Measurements from ENCODE around the gene RASL11B. TPM values are rescaled to one million over a fixed set of nuclear protein-coding genes. Genes with fewer than 3 reads are reported as not detected.
A peak's percentile ranks its signal among the peaks of the same experiment; 100 is the strongest.

The RASL11B gene
- total and polyA plus RNA-seq, 9 of the 15 experiments (the other 6 are each of a cell fraction or from before 2014, with no cell fraction given): 0.24 to 1.5 (median 0.53) TPM

DNA sequence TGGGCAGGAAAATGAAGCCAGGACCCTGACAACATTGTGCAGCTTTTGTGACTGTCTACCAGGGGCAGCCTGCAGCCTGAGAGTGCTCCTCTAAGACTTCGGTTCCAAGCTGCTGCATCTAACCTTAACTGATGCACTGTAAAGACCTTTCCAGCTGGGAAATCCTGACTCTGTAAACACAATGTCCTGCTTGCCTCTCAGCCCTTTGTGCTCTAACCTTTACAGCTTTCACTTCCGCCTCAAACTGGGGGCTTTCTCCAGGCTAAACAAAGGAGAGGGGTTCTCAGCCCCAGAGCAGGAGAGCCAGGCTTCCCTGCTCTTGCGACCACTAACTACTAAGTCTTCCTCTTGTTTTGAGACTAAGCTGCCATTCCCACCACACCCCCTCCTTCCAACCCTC lies 19.3 kb upstream of the RASL11B start (continued):
- TF ChIP-seq ZNF584 (CRISPR knock-in tag; IDR thresholded peaks at IDR 0.05; ENCODE audit: low read depth) (no peak), NFIX (CRISPR knock-in tag; IDR thresholded peaks at IDR 0.05; ENCODE audit: low read depth) (no peak)

DNA sequence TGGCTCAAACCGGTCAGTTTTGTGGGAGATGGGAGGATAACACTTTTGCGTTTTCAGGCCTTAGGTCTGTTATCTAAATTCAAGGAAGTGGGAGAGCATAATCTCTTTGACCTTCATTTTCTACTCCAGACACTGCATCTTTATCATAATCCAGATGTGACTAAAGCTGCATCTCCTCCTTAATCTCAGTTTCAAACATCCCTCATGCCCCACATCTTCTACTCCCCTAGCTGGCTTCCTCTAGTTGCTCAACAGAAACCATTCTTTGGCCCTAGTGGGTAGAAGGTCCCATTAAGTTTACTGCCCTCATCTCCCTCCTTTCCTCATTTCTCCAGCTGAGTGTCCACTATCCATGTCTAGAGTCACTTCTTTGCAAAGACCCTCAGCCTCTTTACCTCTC lies 18.8 kb upstream of the RASL11B start:
- Histone ChIP-seq H3K79me2 (ENCODE audit: control insufficient read depth, insufficient read depth, low read length) (no peaks in the 10 kb centered on the region), H2AFZ (ENCODE audit: low read depth, low read length) (no peak overlapping the region), H3K27me3 (ENCODE audit: control insufficient read depth in 2 of 2, insufficient read depth in 2 of 2, low read length in 2 of 2) (peaks cover 9 to 36% of the 10 kb centered on the region in 2 experiments; a peak in 4 of 5 replicates), H3K4me1 (replicated peaks in 1 of 2; ENCODE audit: control insufficient read depth in 2 of 2, insufficient read depth in 2 of 2, low read length in 2 of 2) (no peaks in the 10 kb centered on the region; a peak in 1 of 5 replicates), H3K27ac (ENCODE audit: extremely low read depth, low read depth, low read length) (no peak overlapping the region), H3K9ac (ENCODE audit: insufficient read depth in 1 of 2, low read depth in 2 of 2, low read length in 2 of 2) (no peak overlapping the region), H3K36me3 (ENCODE audit: control insufficient read depth, insufficient read depth, low read length) (no peaks in the 10 kb centered on the region), H3K4me2 (ENCODE audit: insufficient read depth, low read length) (no peak overlapping the region), H4K20me1 (replicated peaks; ENCODE audit: control insufficient read depth, insufficient read depth, low read length) (no peaks in the 10 kb centered on the region), H3K4me3 (no peak overlapping the region), H3K9me3 (replicated peaks; ENCODE audit: control insufficient read depth, insufficient read depth, low read depth, low read length) (no peaks in the 10 kb centered on the region), H3K9me1 (ENCODE audit: control insufficient read depth, insufficient read depth, low read length) (no peaks in the 10 kb centered on the region)
- intact Hi-C loops (cut with micrococcal nuclease): no loop called here
- 0% methylated on average over 2 of the region's 2 CpGs for WGBS (ENCODE audit: insufficient coverage, low coverage, missing lambda C conversion rate)
- CTCF ChIA-PET (ENCODE audit: low intra/inter-chr PET ratio): no interaction called here
- TF ChIP-seq GATAD2A (IDR thresholded peaks at IDR 0.05) (no peak), RFX7 (CRISPR knock-in tag; IDR thresholded peaks at IDR 0.05) (no peak), CBFA2T3 (IDR thresholded peaks at IDR 0.05) (peak; percentile 42; the same call in 1 of the 2 replicates), TRIM24 (IDR thresholded peaks at IDR 0.05) (no peak), PURB (CRISPR knock-in tag; IDR thresholded peaks at IDR 0.05; ENCODE audit: low read depth) (no peak), PCBP1 (IDR thresholded peaks at IDR 0.05; ENCODE audit: low read depth, low read length, poor library complexity, severe bottlenecking) (no peak), EZH2 (IDR thresholded peaks at IDR 0.05; ENCODE audit: borderline replicate concordance, low read depth, low read length) (no peak), ESRRA (IDR thresholded peaks at IDR 0.05; ENCODE audit: borderline replicate concordance, low read depth) (peak; percentile 13; the same call in 1 of the 2 replicates), RCOR1 (IDR thresholded peaks at IDR 0.05; ENCODE audit: borderline replicate concordance in 1 of 2, low read depth in 2 of 2, low read length in 2 of 2) (0 out of 4 replicates have a peak, but pooled peaks of 1 of the 2 experiments have one; percentile 10)
- TF ChIP-seq, protein P1, sequence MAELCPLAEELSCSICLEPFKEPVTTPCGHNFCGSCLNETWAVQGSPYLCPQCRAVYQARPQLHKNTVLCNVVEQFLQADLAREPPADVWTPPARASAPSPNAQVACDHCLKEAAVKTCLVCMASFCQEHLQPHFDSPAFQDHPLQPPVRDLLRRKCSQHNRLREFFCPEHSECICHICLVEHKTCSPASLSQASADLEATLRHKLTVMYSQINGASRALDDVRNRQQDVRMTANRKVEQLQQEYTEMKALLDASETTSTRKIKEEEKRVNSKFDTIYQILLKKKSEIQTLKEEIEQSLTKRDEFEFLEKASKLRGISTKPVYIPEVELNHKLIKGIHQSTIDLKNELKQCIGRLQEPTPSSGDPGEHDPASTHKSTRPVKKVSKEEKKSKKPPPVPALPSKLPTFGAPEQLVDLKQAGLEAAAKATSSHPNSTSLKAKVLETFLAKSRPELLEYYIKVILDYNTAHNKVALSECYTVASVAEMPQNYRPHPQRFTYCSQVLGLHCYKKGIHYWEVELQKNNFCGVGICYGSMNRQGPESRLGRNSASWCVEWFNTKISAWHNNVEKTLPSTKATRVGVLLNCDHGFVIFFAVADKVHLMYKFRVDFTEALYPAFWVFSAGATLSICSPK (IDR thresholded peaks at IDR 0.05; ENCODE audit: borderline replicate concordance): no peak
- TF ChIP-seq, protein P2, sequence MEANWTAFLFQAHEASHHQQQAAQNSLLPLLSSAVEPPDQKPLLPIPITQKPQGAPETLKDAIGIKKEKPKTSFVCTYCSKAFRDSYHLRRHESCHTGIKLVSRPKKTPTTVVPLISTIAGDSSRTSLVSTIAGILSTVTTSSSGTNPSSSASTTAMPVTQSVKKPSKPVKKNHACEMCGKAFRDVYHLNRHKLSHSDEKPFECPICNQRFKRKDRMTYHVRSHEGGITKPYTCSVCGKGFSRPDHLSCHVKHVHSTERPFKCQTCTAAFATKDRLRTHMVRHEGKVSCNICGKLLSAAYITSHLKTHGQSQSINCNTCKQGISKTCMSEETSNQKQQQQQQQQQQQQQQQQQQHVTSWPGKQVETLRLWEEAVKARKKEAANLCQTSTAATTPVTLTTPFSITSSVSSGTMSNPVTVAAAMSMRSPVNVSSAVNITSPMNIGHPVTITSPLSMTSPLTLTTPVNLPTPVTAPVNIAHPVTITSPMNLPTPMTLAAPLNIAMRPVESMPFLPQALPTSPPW (CRISPR knock-in tag; IDR thresholded peaks at IDR 0.05): 0 out of 2 replicates have a peak, but pooled peaks have one; percentile 11
- TF ChIP-seq, protein P3, sequence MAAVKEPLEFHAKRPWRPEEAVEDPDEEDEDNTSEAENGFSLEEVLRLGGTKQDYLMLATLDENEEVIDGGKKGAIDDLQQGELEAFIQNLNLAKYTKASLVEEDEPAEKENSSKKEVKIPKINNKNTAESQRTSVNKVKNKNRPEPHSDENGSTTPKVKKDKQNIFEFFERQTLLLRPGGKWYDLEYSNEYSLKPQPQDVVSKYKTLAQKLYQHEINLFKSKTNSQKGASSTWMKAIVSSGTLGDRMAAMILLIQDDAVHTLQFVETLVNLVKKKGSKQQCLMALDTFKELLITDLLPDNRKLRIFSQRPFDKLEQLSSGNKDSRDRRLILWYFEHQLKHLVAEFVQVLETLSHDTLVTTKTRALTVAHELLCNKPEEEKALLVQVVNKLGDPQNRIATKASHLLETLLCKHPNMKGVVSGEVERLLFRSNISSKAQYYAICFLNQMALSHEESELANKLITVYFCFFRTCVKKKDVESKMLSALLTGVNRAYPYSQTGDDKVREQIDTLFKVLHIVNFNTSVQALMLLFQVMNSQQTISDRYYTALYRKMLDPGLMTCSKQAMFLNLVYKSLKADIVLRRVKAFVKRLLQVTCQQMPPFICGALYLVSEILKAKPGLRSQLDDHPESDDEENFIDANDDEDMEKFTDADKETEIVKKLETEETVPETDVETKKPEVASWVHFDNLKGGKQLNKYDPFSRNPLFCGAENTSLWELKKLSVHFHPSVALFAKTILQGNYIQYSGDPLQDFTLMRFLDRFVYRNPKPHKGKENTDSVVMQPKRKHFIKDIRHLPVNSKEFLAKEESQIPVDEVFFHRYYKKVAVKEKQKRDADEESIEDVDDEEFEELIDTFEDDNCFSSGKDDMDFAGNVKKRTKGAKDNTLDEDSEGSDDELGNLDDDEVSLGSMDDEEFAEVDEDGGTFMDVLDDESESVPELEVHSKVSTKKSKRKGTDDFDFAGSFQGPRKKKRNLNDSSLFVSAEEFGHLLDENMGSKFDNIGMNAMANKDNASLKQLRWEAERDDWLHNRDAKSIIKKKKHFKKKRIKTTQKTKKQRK (IDR thresholded peaks at IDR 0.05; ENCODE audit: borderline replicate concordance, low read depth, low read length): no peak
- TF ChIP-seq, protein P4, sequence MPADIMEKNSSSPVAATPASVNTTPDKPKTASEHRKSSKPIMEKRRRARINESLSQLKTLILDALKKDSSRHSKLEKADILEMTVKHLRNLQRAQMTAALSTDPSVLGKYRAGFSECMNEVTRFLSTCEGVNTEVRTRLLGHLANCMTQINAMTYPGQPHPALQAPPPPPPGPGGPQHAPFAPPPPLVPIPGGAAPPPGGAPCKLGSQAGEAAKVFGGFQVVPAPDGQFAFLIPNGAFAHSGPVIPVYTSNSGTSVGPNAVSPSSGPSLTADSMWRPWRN (IDR thresholded peaks at IDR 0.05; ENCODE audit: low read depth): no peak
- no peak for ATAC-seq
- DNase-seq (ENCODE audit: extremely low read depth in 1 of 4, low spot score in 3 of 4): no peak
- POLR2A ChIA-PET: no interaction called here
- FAIRE-seq: no peak
- no TSS peak for BruUV-seq (replicated peaks)
- in situ Hi-C loops (cut with MboI): no loop called here

Measured in K562 (cell line).